NCI-H345 (cell line): ENCODE results near the gene RSL1D1.
"Not testable (repeated sequence)": the region's sequence is repeated elsewhere in the genome, so short reads cannot be mapped to it uniquely, and the experiment has no call there.

Source experiments
- DNase-seq: peaks from one replicate; lab custom pipeline; 2025; lab: John Stamatoyannopoulos, UW

RSL1D1 gene

GRCh38 chr16:11797166-11797956, 54.0 kb downstream of the RSL1D1 start, which contains the start of gene ZC3H7A:
TSS of gene ZC3H7A (minus strand) at chr16:11797258. CDS start at chr16:11782354, 14,904 bp downstream.
- DNase-seq: peak; percentile 97

- peak; percentile 12 for DNase-seq
These were observed 54.8 kb downstream of the RSL1D1 start for GRCh38 chr16:11796227-11797165.

- no peak for DNase-seq
These were observed 55.5 kb downstream of the RSL1D1 start for GRCh38 chr16:11795887-11796226.

DNA sequence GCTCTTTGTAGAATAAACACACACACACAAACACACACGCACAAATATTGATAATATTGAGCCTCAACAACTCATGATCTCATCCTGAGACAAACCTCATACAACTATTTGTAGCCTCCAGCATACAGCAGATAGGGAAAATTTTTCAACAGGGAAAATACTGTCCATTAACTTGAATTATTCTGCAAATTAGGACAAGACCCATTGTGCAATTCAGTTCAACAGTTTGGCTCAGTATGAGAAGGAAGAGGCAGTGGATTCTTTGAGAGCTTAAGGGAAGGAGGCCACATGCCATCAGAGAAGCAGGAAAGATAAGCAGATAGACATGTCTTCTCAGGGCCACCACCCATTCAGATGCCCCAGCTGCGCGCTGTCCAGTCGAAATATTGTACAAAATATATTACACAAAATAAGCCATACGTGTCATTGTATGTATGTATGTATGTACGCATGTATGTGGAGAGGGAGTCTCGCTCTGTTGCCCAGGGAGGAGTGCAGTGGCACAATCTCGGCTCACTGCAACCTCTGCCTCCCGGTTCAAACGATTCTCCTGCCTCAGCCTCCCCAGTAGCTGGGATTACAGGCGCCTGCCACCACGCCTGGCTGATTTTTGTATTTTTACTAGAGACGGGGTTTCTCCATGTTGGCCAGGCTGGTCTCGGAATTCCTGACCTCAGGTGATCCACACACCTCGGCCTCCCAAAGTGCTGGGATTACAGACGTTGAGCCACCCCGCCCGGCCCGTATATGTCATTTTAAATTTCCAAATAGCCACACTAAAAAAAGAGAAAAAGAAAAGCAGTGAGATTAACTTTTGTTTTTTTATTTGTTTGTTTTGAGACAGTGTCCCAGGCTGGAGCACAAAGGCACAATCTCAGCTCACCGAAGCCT, 56.1 kb downstream of the RSL1D1 start:
- DNase-seq: no peak

DNA sequence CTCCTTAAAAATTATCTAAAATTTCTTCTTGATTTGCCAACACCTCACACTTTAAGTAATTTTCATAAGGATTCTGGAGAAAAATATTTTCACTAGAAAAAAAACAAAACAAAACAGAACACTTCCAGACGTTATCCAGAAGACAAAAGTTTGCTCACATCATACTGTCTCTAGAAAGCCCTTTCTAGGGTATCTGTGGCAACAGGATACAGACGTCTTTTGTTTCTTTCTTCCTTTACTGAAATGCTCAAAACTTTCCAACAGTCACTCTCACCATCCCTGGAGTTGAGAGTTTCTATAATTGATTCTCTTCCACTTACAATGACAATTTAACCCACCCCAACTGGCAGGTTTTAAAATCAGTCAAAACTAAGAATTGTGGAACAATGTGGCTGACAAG, 56.9 kb downstream of the RSL1D1 start:
- DNase-seq: no peak

GRCh38 chr16:11793840-11794239, 57.5 kb downstream of the RSL1D1 start:
- DNase-seq: peak; percentile 41

DNA sequence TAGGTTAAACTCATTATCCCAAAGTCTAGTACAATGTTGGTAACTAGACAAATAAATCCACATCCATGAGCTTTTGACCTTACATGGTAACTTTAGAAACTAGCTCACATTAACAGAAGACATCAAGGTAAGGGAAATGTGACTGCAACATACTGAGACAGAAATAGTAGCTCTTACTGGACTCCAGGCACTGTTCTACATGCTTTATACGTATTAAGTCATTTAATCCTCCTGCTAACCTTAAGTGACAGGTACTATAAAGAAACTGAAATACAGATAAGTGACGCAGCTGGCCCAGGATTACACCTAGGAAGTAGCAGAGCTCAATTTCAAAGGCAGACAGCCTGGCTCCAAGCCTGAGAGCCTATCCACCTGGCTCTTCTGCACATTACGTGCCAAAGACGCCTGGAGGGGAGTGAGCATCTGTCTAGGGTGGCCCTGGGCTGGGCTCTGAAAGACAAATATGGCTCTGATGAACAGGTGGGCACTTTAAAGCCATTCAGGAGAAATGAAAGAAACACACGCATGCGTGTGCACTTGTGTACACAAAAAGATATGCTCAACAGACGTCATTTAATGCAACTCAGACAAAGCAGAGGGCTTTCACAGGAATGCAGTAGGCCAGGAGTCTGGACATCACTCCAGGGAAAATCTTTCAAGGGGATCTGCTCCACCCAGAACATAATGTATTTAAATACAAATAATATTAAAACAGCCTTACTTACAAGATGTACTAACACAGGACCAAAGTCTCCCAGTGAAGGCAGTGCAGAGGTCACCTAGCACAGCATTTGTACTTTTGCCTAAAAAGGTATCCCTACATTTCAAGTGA, 58.7 kb downstream of the RSL1D1 start:
- DNase-seq: peak; percentile 98

DNA sequence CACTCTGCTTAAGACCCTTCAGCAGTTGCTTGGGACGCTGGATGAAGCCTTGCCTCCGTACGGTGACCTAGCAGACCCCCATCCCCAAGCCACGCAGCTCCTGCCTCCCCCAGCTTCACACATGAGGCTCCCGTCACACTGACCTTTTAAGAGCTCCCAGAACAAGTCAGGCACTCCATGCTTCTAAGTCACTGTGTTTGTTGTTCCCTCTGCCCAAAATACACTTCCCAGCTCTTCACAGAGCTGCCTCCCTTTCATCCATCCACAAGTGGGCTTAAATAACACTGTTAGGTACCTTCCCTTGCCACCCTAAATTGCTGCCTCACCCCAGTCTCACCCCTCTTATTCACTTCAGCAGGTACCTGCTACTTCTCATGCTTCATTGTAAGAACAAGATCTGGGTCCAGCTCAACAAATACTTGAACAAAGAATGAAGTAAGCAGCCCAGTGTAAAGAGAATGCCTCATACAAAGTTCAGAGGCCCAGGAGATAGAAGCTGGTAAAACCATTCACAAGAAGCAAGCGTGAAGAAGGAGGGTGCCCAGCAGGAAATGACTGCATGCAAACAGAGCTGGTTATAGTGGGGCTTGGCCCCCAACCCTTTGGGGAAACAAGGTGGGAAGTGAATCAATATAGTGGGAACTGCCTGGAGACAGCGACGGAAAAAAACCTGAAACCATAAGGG, 60.1 kb downstream of the RSL1D1 start:
- DNase-seq: peak; percentile 69

- DNase-seq: no peak
These were observed 62.4 kb downstream of the RSL1D1 start for GRCh38 chr16:11788914-11789313.

DNA sequence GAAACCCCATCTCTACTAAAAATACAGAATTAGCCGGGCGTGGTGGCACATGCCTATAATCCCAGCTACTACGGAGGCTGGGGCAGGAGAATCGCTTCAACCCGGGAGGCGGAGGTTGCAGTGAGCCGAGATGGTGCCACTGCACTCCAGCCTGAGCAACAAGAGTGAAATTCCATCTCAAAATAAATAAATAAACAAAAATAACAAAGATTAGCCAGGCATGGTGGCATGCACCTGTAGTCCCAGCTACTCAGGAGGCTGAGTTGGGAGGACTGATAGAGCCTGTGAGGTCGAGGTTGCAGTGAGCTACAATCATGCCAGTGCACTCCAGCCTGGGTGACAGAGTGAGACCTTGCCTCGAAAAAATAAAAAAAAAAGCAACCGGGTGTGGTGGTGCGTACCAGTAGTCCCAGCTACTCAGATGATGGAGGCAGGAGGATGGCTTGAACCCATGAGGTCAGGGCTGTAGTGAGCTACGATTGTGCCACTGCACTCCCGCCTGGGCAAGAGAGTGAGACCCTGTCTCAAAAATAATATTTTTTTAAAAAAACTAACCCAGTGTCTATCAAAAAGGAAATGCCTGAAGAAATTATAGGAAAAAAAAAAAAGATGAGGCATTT, 66.3 kb downstream of the RSL1D1 start:
- DNase-seq: not testable (repeated sequence)

DNA sequence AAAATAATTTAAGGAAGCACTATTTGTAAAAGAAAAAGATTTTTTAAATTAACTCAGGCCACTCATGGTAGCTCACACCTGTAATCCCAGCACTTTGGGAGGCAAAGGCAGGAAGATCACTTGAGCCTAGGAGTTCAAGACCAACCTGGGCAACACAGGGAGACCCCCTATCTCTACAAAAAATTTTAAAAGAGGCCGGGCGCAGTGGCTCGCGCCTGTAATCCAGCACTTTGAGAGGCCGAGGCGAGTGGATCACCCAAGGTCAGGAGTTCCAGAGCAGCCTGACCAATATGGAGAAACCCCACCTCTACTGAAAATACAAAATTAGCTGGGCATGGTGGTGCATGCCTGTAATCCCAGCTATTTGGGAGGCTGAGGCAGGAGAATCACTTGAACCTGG, 67.0 kb downstream of the RSL1D1 start:
- DNase-seq: not testable (repeated sequence)

- no peak for DNase-seq
These were observed 67.3 kb downstream of the RSL1D1 start for GRCh38 chr16:11784038-11784369.
